ENCODE data around the gene IL26.
A peak's percentile ranks its signal among the peaks of the same experiment; 100 is the strongest.
"Not testable (repeated sequence)": the region's sequence is repeated elsewhere in the genome, so short reads cannot be mapped to it uniquely, and the experiment has no call there.

IL26 gene

GRCh38 chr12:68240079-68240478, 14.5 kb upstream of the IL26 start:
- DNase-seq (ENCODE audit: low read depth), result no peak

GRCh38 chr12:68239309-68239982, 13.8 kb upstream of the IL26 start:
- no peak for DNase-seq (ENCODE audit: low read depth)

GRCh38 chr12:68237619-68238018, 12.0 kb upstream of the IL26 start:
- no peak for DNase-seq (ENCODE audit: low read depth)

- no peak for DNase-seq (ENCODE audit: low read depth)
Measured at GRCh38 chr12:68237078-68237477, 11.5 kb upstream of the IL26 start.

- DNase-seq (ENCODE audit: low read depth), result no peak
Measured at GRCh38 chr12:68236421-68237059, 10.9 kb upstream of the IL26 start.

- no peak for DNase-seq (ENCODE audit: low read depth)
Measured at GRCh38 chr12:68235576-68235975, 10.0 kb upstream of the IL26 start.

GRCh38 chr12:68234140-68234539, 8.5 kb upstream of the IL26 start:
- DNase-seq (ENCODE audit: low read depth), result no peak

- no peak for DNase-seq (ENCODE audit: low read depth)
Measured at GRCh38 chr12:68233498-68233897, 7.9 kb upstream of the IL26 start.

GRCh38 chr12:68231691-68232090, 6.1 kb upstream of the IL26 start:
- no peak for DNase-seq (ENCODE audit: low read depth)

GRCh38 chr12:68231229-68231628, 5.6 kb upstream of the IL26 start:
- no peak for DNase-seq (ENCODE audit: low read depth)

- no peak for DNase-seq (ENCODE audit: low read depth)
Measured at GRCh38 chr12:68229956-68230355, 4.3 kb upstream of the IL26 start.

GRCh38 chr12:68227356-68227755, 1.7 kb upstream of the IL26 start:
- DNase-seq (ENCODE audit: low read depth), result no peak

GRCh38 chr12:68224613-68225285, 861 bp downstream of the IL26 start:
- DNase-seq (ENCODE audit: low read depth), result no peak

GRCh38 chr12:68223067-68223747, 2.4 kb downstream of the IL26 start:
- peak; percentile 76 for DNase-seq (ENCODE audit: low read depth)

GRCh38 chr12:68222326-68222725, 3.3 kb downstream of the IL26 start:
- no peak for DNase-seq (ENCODE audit: low read depth)

GRCh38 chr12:68221497-68221896, 4.1 kb downstream of the IL26 start:
- no peak for DNase-seq (ENCODE audit: low read depth)

GRCh38 chr12:68210875-68211274, 14.7 kb downstream of the IL26 start:
- no peak for DNase-seq (ENCODE audit: low read depth)

- DNase-seq (ENCODE audit: low read depth), result not testable (repeated sequence)
Measured at GRCh38 chr12:68209048-68209728, 16.4 kb downstream of the IL26 start.

GRCh38 chr12:68207276-68207675, 18.3 kb downstream of the IL26 start:
- no peak for DNase-seq (ENCODE audit: low read depth)

- DNase-seq (ENCODE audit: low read depth), result no peak
Measured at GRCh38 chr12:68206446-68206845, 19.2 kb downstream of the IL26 start.

GRCh38 chr12:68203460-68203875, 22.1 kb downstream of the IL26 start:
- no peak for DNase-seq (ENCODE audit: low read depth)

- DNase-seq (ENCODE audit: low read depth), result no peak
Measured at GRCh38 chr12:68200854-68201253, 24.8 kb downstream of the IL26 start.
